Measurements from ENCODE around the gene ADORA3. TPM values are rescaled to one million over a fixed set of nuclear protein-coding genes. Genes with fewer than 3 reads are reported as not detected.

The ADORA3 gene
- polyA plus RNA-seq, 1 donor (not counting 4 experiments of a cell fraction or from before 2014, with no cell fraction given), result not detected

- Histone ChIP-seq H3K9ac (ENCODE audit: control insufficient read depth, extremely low read depth, insufficient read depth, low read length) (no peak overlapping the region), H3K9me1 (ENCODE audit: control insufficient read depth, extremely low read depth, insufficient read depth, low read length) (no peaks in the 10 kb centered on the region), H3K79me2 (ENCODE audit: control insufficient read depth, insufficient read depth, low read length) (no peaks in the 10 kb centered on the region), H3K27ac (ENCODE audit: control insufficient read depth, insufficient read depth, low read length) (no peak overlapping the region), H3K4me1 (ENCODE audit: control insufficient read depth, extremely low read depth, insufficient read depth, low read length) (peaks cover 4% of the 10 kb centered on the region), H3K4me3 (ENCODE audit: control insufficient read depth in 2 of 3, extremely low read depth in 1 of 3, insufficient read depth in 2 of 3, low read depth in 1 of 3, low read length in 3 of 3) (no peak overlapping the region), H3K27me3 (ENCODE audit: control insufficient read depth, extremely low read depth, insufficient read depth, low read length) (no peaks in the 10 kb centered on the region), H3K4me2 (ENCODE audit: control insufficient read depth, extremely low read depth, insufficient read depth, low read depth, low read length) (no peak overlapping the region), H3K9me3 (ENCODE audit: control insufficient read depth, low read depth, low read length) (no peaks in the 10 kb centered on the region), H4K20me1 (ENCODE audit: control insufficient read depth, extremely low read depth, insufficient read depth, low read length) (no peaks in the 10 kb centered on the region), H2AFZ (ENCODE audit: control insufficient read depth, low read length) (no peak overlapping the region), H3K36me3 (ENCODE audit: control insufficient read depth in 2 of 2, extremely low read depth in 1 of 2, insufficient read depth in 2 of 2, low read length in 2 of 2) (no peaks in the 10 kb centered on the region)
- DNase-seq (ENCODE audit: low read depth, low spot score) (no peak), FAIRE-seq (no peak)
- no peak for TF ChIP-seq CTCF (optimal IDR thresholded peaks at IDR 0.05 in 1 of 3, IDR thresholded peaks at IDR 0.05 in 1 of 3, conservative IDR thresholded peaks at IDR 0.05 in 1 of 3; ENCODE audit: extremely low read depth in 1 of 3, insufficient read depth in 2 of 3, low read length in 3 of 3)
- no peak for TF ChIP-seq EZH2 (IDR thresholded peaks at IDR 0.05; ENCODE audit: low read length)
- dilution Hi-C loops (cut with MboI; ENCODE audit: extremely low pct_ligation_motif_present, low sequenced_read_pairs), result no loop called here
Observed at GRCh38 chr1:111535256-111536191, 32.1 kb upstream of the ADORA3 start.

- no peak overlapping the region for H3K27ac ChIP-seq (ENCODE audit: control insufficient read depth, insufficient read depth, low read length)
- H3K9me1 ChIP-seq (ENCODE audit: control insufficient read depth, extremely low read depth, insufficient read depth, low read length), result no peaks in the 10 kb centered on the region
- no peaks in the 10 kb centered on the region for H3K36me3 ChIP-seq (ENCODE audit: control insufficient read depth in 2 of 2, extremely low read depth in 1 of 2, insufficient read depth in 2 of 2, low read length in 2 of 2)
- H3K4me2 ChIP-seq (ENCODE audit: control insufficient read depth, extremely low read depth, insufficient read depth, low read depth, low read length), result no peak overlapping the region
- FAIRE-seq (no peak), DNase-seq (ENCODE audit: low read depth, low spot score) (no peak)
- no peaks in the 10 kb centered on the region for H4K20me1 ChIP-seq (ENCODE audit: control insufficient read depth, extremely low read depth, insufficient read depth, low read length)
- H3K4me3 ChIP-seq (ENCODE audit: control insufficient read depth in 2 of 3, extremely low read depth in 1 of 3, insufficient read depth in 2 of 3, low read depth in 1 of 3, low read length in 3 of 3), result no peak overlapping the region
- dilution Hi-C loops (cut with MboI; ENCODE audit: extremely low pct_ligation_motif_present, low sequenced_read_pairs), result no loop called here
- no peaks in the 10 kb centered on the region for H3K9me3 ChIP-seq (ENCODE audit: control insufficient read depth, low read depth, low read length)
- no peaks in the 10 kb centered on the region for H3K79me2 ChIP-seq (ENCODE audit: control insufficient read depth, insufficient read depth, low read length)
- no peak overlapping the region for H3K9ac ChIP-seq (ENCODE audit: control insufficient read depth, extremely low read depth, insufficient read depth, low read length)
- H3K27me3 ChIP-seq (ENCODE audit: control insufficient read depth, extremely low read depth, insufficient read depth, low read length), result no peaks in the 10 kb centered on the region
- H3K4me1 ChIP-seq (ENCODE audit: control insufficient read depth, extremely low read depth, insufficient read depth, low read length), result peaks cover 4% of the 10 kb centered on the region
- no peak overlapping the region for H2AFZ ChIP-seq (ENCODE audit: control insufficient read depth, low read length)
- TF ChIP-seq CTCF (optimal IDR thresholded peaks at IDR 0.05 in 1 of 3, IDR thresholded peaks at IDR 0.05 in 1 of 3, conservative IDR thresholded peaks at IDR 0.05 in 1 of 3; ENCODE audit: extremely low read depth in 1 of 3, insufficient read depth in 2 of 3, low read length in 3 of 3), result no peak
- TF ChIP-seq EZH2 (IDR thresholded peaks at IDR 0.05; ENCODE audit: low read length), result no peak
Observed at GRCh38 chr1:111520053-111520452, 16.6 kb upstream of the ADORA3 start.

All from keratinocyte (primary cell).